Activated CD4-positive, alpha-beta T cell treated with anti-CD3 and anti-CD28 coated beads, Interleukin-2, amount 10 ng/mL, durations not matched to agents 24 days and 14 days (primary cell): ENCODE data around the gene TSPAN31. TPM values are rescaled to one million over a fixed set of nuclear protein-coding genes. Genes with fewer than 3 reads are reported as not detected.
"Not testable (repeated sequence)": the region's sequence is repeated elsewhere in the genome, so short reads cannot be mapped to it uniquely, and the experiment has no call there.

ENCODE experiments used
- DNase-seq: peaks from one replicate; pipeline ENCODE4 v3.0.0; 2022
- H3K27ac Mint-ChIP-seq: one replicate; pipeline ENCODE4 v1.8.0; 2022; ENCODE audit warnings: mild to moderate bottlenecking, mixed read lengths
- H3K27me3 Mint-ChIP-seq: one replicate; pipeline ENCODE4 v1.8.0; 2022; ENCODE audit warnings: mixed read lengths
- H3K36me3 Mint-ChIP-seq: one replicate; pipeline ENCODE4 v1.8.0; 2022; ENCODE audit warnings: low read depth, mild to moderate bottlenecking, mixed read lengths
- H3K4me1 Mint-ChIP-seq: one replicate; pipeline ENCODE4 v1.8.0; 2021; ENCODE audit warnings: mixed read lengths
- H3K4me3 Mint-ChIP-seq: one replicate; pipeline ENCODE4 v1.8.0; 2022; ENCODE audit warnings: mild to moderate bottlenecking, moderate library complexity, mixed read lengths
- H3K9me3 Mint-ChIP-seq: one replicate; pipeline ENCODE4 v1.8.0; 2021; ENCODE audit warnings: mixed read lengths
- intact Hi-C: fragments of 100-400 bp; cut with micrococcal nuclease; formaldehyde crosslinking; loops from one replicate; pipeline ENCODE4 v1.15.1; 2023
- total RNA-seq: library from RNA; stranded (reverse); gene quantifications from 2 replicates; pipeline ENCODE4 v1.2.3, GENCODE V29; 2022

Gene TSPAN31
- total RNA-seq, 1 donor from 2014 or later = 19.4 TPM

- H3K4me3 Mint-ChIP-seq = peak within 1 kb of the TSS; percentile 93
- peaks cover 42% of the 10 kb centered on the region for H3K4me1 Mint-ChIP-seq
- no peaks in the 10 kb centered on the region for H3K9me3 Mint-ChIP-seq
- H3K27ac Mint-ChIP-seq = peak within 1 kb of the TSS; percentile 46
- intact Hi-C loops = no loop called here
- H3K27me3 Mint-ChIP-seq = peaks cover 8% of the 10 kb centered on the region
- peaks cover 45% of the 10 kb centered on the region for H3K36me3 Mint-ChIP-seq
- peak; percentile 71 for DNase-seq
Measured at GRCh38 chr12:57766464-57767304, 21.8 kb downstream of the TSPAN31 start, which contains the start of gene CYP27B1. TSS of gene CYP27B1 (minus strand) at chr12:57767078. CDS start at chr12:57767041, 37 bp downstream.

DNA sequence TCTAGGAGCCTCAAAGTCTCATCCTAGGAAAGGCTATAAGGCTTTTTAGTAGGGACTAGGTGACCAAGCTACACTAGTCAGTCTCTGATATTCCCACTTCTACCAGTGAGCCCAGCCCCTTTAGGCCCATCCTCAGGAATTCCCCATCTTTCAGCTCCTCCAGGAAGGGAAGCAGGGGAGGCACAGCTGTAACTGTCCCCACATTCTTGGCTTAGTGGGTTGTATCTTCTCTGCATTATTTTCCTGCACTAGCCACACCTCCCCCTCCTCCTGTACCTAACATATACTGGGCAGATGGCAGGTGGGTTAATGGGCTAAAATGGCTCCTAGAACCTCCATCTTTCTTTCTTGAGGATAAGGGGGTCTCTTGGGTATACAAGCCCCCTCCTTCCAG lies 22.5 kb downstream of the TSPAN31 start:
- no peaks in the 10 kb centered on the region for H3K9me3 Mint-ChIP-seq
- H3K4me3 Mint-ChIP-seq = no peak overlapping the region
- intact Hi-C loops = no loop called here
- H3K36me3 Mint-ChIP-seq = peaks cover 45% of the 10 kb centered on the region
- DNase-seq = no peak
- peaks cover 44% of the 10 kb centered on the region for H3K4me1 Mint-ChIP-seq
- peaks cover 8% of the 10 kb centered on the region for H3K27me3 Mint-ChIP-seq
- H3K27ac Mint-ChIP-seq = no peak overlapping the region

DNA sequence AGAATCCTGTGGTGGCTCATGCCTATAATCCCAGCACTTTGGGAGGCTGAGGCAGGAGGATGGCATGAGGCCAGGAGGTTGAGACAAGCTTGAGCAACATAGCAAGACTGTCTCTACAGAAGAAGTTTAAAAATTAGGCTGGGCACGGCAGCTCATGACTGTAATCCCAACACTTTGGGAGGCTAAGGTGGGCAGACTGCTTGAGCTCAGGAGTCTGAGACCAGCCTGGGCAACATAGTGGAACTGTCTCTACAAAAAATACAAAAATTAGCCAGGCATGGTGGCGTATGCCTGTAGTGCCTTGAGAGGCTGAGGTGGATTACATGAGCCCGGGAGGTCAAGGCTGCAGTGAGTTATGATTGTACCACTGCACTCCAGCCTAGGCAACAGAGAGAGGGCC lies 23.0 kb downstream of the TSPAN31 start:
- intact Hi-C loops = no loop called here
- H3K27me3 Mint-ChIP-seq = peaks cover 8% of the 10 kb centered on the region
- H3K4me3 Mint-ChIP-seq = no peak overlapping the region
- no peaks in the 10 kb centered on the region for H3K9me3 Mint-ChIP-seq
- H3K36me3 Mint-ChIP-seq = peaks cover 40% of the 10 kb centered on the region
- H3K27ac Mint-ChIP-seq = no peak overlapping the region
- H3K4me1 Mint-ChIP-seq = peaks cover 45% of the 10 kb centered on the region
- no peak for DNase-seq

DNA sequence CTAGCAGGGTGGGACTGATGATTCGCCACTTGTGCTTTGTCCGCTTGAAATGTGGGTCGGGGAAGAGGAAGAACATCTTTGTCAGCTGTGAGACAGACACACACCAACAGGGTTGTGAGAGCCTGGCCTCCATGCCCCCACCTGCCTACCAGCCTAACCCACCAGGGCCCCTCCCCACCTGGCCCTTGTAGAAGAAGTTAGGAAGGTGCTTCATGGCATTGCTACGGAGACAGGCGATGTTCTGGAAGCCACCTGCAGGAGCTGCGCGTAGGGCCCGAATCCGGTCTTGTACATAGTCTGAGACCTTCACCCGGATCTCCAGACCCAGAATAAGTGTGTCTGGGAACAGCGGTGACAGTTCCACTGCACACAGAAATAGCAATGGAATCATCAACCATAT lies 24.8 kb downstream of the TSPAN31 start:
- intact Hi-C loops = no loop called here
- peak overlapping the region; percentile 27 for H3K4me3 Mint-ChIP-seq

DNA sequence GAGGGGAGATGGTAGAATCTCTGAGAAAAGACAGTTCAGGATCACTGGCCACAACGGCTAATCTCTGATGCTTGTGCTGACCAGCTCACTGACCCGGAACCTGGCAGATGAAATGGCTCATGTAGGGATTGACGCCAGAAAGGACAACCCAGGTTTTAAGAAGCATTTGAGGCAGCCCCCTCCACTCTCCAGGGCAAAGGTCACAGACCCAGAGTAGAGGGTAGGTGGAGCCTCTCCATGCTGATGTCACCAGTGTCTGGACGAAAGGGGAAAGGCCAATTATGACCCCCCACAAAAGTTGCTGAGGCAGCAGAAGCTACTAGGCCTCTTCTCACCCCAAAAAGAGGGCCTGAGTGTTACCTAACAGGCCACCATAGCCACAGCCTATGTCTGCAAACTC lies 25.9 kb downstream of the TSPAN31 start:
- H3K27ac Mint-ChIP-seq = peak overlapping the region; percentile 43

More for the DNA sequence above, 24.8 kb downstream of the TSPAN31 start:
- Mint-ChIP-seq H3K27me3 (peaks cover 8% of the 10 kb centered on the region), H3K4me1 (peaks cover 35% of the 10 kb centered on the region), H3K9me3 (no peaks in the 10 kb centered on the region), H3K36me3 (peaks cover 36% of the 10 kb centered on the region), H3K27ac (no peak overlapping the region)
- no peak for DNase-seq

DNA sequence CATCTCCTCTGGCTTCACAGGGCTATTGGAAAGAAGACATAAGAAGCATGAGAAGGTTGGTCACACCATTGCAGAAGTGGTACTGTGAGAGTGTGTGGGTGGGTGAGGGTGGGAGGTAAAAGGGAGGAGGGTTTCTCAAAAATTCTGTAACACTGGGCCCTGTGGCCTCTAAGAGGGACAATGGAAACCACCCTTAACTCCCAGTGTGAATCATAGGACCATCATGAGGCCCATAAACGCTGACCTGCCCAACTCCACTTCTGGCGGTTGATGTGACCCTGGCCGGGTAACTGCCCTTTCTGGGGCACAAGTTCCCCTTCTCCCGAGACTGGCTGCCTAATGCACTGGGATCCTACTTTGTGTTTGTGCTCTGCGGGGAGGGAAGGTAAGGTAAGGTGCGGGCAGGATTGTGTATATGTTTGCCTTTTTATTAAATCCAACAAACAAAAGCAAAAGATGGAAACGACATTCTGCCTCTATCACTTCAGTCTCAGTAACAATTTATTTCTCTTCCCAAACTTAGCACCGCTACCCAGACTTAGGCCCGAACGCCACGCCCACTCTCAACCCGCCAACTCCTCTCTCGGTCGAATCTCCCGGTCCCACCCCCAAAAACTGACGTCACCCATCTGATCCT lies 26.5 kb downstream of the TSPAN31 start:
- H3K9me3 Mint-ChIP-seq = no peaks in the 10 kb centered on the region
- peak; percentile 96 for DNase-seq
- peak overlapping the region; percentile 97 for H3K4me3 Mint-ChIP-seq
- peaks cover 45% of the 10 kb centered on the region for H3K36me3 Mint-ChIP-seq
- H3K4me1 Mint-ChIP-seq = peaks cover 26% of the 10 kb centered on the region
- H3K27me3 Mint-ChIP-seq = peaks cover 4% of the 10 kb centered on the region
- intact Hi-C loops = no loop called here
- H3K27ac Mint-ChIP-seq = peak overlapping the region; percentile 99

More for the DNA sequence above, 25.9 kb downstream of the TSPAN31 start:
- Mint-ChIP-seq H3K4me3 (peak overlapping the region; percentile 97), H3K9me3 (no peaks in the 10 kb centered on the region), H3K4me1 (peaks cover 26% of the 10 kb centered on the region), H3K27me3 (peaks cover 7% of the 10 kb centered on the region), H3K36me3 (peaks cover 38% of the 10 kb centered on the region)
- DNase-seq = no peak
- intact Hi-C loops = no loop called here

GRCh38 chr12:57771873-57772428 lies 27.1 kb downstream of the TSPAN31 start, which contains the start of gene METTL1:
TSS of gene METTL1 (minus strand) at chr12:57772105. CDS start at chr12:57772083, 22 bp downstream.
- Mint-ChIP-seq H3K36me3 (peaks cover 47% of the 10 kb centered on the region), H3K4me3 (peak within 1 kb of the TSS; percentile 97), H3K4me1 (peaks cover 20% of the 10 kb centered on the region), H3K27ac (peak within 1 kb of the TSS; percentile 99), H3K27me3 (no peaks in the 10 kb centered on the region), H3K9me3 (no peaks in the 10 kb centered on the region)
- DNase-seq = peak; percentile 98
- intact Hi-C loops = loop anchor here (1.0 to 2.0 kb wide), 3 partner anchors 10 to 75 kb away; partner anchors contain the start of genes CDK4, CTDSP2 and TSFM

DNA sequence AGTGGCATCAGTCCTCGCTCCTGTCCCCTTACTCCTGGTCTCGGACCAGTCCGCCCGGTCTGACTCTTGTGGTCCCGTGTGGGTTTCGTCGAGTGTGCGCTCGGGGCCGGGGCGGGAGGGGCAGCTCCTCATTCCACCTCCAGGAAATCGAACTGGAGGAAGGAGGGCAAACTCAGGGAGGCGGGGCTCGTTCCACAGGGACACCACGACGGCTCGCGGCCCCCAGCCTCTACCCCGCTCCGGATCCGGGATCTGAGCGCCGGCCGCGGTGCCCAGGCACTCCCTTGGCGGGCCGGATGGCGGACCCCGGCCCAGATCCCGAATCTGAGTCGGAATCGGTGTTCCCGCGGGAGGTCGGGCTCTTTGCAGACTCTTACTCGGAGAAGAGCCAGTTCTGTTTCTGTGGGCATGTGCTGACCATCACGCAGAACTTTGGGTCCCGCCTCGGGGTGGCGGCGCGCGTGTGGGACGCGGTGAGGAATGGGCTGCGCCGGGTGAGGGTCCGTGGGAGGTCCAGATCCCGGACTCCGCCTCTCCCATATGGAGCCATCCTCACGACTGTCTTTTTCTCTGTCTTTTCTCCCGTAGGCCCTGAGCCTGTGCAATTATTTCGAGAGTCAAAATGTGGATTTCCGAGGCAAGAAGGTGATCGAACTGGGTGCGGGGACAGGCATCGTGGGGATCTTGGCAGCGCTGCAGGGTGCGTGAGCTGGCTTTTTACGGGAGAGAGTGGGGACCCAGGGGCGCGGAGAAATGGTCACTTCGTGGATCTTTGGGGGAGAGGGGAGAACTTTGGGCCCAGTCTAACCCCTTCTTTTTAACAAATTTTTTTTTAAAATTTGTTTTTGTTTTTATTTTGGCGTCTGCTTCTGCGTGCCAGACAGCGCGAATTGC lies 27.8 kb downstream of the TSPAN31 start, which contains the start of gene EEF1AKMT3:
EEF1AKMT3 (plus strand) TSS at position 186 of the 894 bp plus-strand sequence; CDS start at position 297, 111 bp downstream.
- Mint-ChIP-seq H3K4me3 (peak within 1 kb of the TSS; percentile 97), H3K9me3 (no peaks in the 10 kb centered on the region), H3K27ac (peak within 1 kb of the TSS; percentile 99), H3K27me3 (no peaks in the 10 kb centered on the region), H3K36me3 (peaks cover 49% of the 10 kb centered on the region), H3K4me1 (peaks cover 19% of the 10 kb centered on the region)
- peak; percentile 85 for DNase-seq
- intact Hi-C loops = loop anchor here (1.0 to 2.0 kb wide), 3 partner anchors 10 to 74 kb away; partner anchors contain the start of genes CDK4, CTDSP2 and TSFM

DNA sequence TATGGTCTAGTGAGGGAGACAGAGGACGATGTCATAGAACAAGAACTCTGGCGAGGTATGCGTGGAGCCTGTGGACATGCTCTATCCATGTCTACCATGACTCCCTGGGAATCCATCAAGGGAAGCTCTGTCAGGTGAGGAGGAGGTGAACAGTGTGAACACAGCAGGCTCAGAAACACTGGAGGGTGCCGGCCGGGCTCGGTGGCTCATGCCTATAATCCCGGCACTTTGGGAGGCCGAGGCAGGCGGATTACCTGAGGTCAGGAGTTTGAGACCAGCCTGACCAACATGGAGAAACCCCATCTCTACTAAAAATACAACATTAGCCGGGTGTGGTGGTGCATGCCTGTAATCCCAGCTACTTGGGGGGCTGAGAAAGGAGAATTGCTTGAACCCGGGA lies 29.8 kb downstream of the TSPAN31 start:
- H3K4me3 Mint-ChIP-seq, H3K9me3 Mint-ChIP-seq, H3K27ac Mint-ChIP-seq, intact Hi-C loops, H3K27me3 Mint-ChIP-seq, DNase-seq: not testable (repeated sequence)
- Mint-ChIP-seq H3K36me3 (peaks cover 36% of the 10 kb centered on the region), H3K4me1 (peaks cover 19% of the 10 kb centered on the region)

- intact Hi-C loops = no loop called here
- Mint-ChIP-seq H3K4me3 (no peak overlapping the region), H3K27me3 (no peaks in the 10 kb centered on the region), H3K27ac (no peak overlapping the region), H3K9me3 (no peaks in the 10 kb centered on the region), H3K36me3 (peaks cover 32% of the 10 kb centered on the region), H3K4me1 (peaks cover 16% of the 10 kb centered on the region)
- DNase-seq = no peak
Measured at GRCh38 chr12:57775044-57775443, 30.2 kb downstream of the TSPAN31 start.

DNA sequence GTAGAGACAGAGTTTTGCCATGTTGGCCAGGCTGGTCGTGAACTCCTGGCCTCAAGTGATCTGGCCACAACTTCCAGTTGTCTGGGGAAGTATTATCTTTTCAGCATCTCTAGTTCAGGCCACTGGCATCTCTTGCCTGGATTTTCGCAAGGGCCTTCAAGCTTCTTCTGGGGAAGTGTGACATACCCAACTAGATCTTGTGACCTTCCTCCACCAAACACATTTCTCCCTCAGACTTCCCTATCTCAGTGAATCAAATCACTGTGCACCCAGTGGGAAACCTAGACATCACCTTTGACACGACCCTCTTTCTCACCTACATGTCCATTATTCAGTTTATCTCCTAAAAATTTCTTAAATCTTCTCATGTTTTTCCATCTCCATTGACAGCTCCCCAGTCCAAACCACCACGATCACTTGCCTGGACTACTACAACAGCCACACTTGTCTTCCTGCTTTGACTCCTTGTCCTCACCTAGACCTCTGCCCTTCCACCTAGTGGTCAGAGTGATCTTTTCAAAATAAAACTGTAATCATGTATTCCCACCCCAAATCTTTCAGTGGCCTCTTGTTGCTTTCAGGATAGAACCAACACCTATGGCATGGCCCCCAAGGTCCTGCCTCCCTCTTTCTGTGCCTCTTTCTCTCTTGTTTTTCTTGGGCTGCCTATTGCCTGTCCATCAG lies 30.9 kb downstream of the TSPAN31 start:
- no peak overlapping the region for H3K4me3 Mint-ChIP-seq
- no peak overlapping the region for H3K27ac Mint-ChIP-seq
- H3K27me3 Mint-ChIP-seq = no peaks in the 10 kb centered on the region
- peaks cover 16% of the 10 kb centered on the region for H3K4me1 Mint-ChIP-seq
- H3K9me3 Mint-ChIP-seq = no peaks in the 10 kb centered on the region
- H3K36me3 Mint-ChIP-seq = peaks cover 26% of the 10 kb centered on the region
- intact Hi-C loops = no loop called here
- DNase-seq = no peak

DNA sequence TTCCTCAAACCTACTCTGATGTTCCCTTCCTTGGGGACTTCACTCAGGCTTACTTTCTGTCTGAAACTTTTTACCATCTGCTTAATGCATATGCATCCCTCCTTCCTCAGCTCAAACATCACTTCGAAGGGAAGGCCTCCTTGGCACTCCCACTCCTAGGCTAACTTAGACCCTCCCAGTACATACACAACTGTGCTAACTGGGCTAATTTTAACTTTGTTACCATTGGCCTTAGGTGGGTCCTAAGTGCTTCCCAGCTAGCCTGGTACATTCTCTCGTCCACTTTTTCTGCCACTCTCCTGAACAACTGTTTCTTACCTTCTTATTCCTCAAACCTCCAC lies 31.4 kb downstream of the TSPAN31 start:
- Mint-ChIP-seq H3K27me3 (no peaks in the 10 kb centered on the region), H3K4me3 (no peak overlapping the region), H3K9me3 (no peaks in the 10 kb centered on the region), H3K27ac (no peak overlapping the region), H3K4me1 (peaks cover 18% of the 10 kb centered on the region), H3K36me3 (peaks cover 23% of the 10 kb centered on the region)
- no peak for DNase-seq
- intact Hi-C loops = no loop called here
